Fibroblast of skin of scalp (primary cell): ENCODE results near the gene PLCB1.
A peak's percentile ranks its signal among the peaks of the same experiment; 100 is the strongest.

Experiments
- DNase-seq: peaks from one replicate; pipeline ENCODE4 v3.0.0-alpha.2; 2013

The PLCB1 gene

GRCh38 chr20:8854571-8854970 is 722.5 kb downstream of the PLCB1 start:
- peak; percentile 52 for DNase-seq

GRCh38 chr20:8855315-8855714 is 723.2 kb downstream of the PLCB1 start:
- DNase-seq = peak; percentile 61

- DNase-seq = no peak
Observed at GRCh38 chr20:8856668-8857067, 724.6 kb downstream of the PLCB1 start.

- peak; percentile 27 for DNase-seq
Observed at GRCh38 chr20:8858181-8858787, 726.2 kb downstream of the PLCB1 start.

GRCh38 chr20:8860011-8860495 is 728.0 kb downstream of the PLCB1 start:
- peak; percentile 92 for DNase-seq

- no peak for DNase-seq
Observed at GRCh38 chr20:8862092-8862491, 730.0 kb downstream of the PLCB1 start.

- no peak for DNase-seq
Observed at GRCh38 chr20:8865636-8866035, 733.6 kb downstream of the PLCB1 start.

GRCh38 chr20:8867038-8867740 is 735.1 kb downstream of the PLCB1 start:
- DNase-seq = no peak

- no peak for DNase-seq
Observed at GRCh38 chr20:8870652-8871051, 738.6 kb downstream of the PLCB1 start.

GRCh38 chr20:8874437-8874836 is 742.4 kb downstream of the PLCB1 start:
- DNase-seq = no peak

GRCh38 chr20:8875586-8875985 is 743.5 kb downstream of the PLCB1 start:
- peak; percentile 8 for DNase-seq

GRCh38 chr20:8876366-8876765 is 744.3 kb downstream of the PLCB1 start:
- no peak for DNase-seq

GRCh38 chr20:8877294-8877693 is 745.2 kb downstream of the PLCB1 start:
- no peak for DNase-seq

GRCh38 chr20:8879669-8880068 is 747.6 kb downstream of the PLCB1 start:
- no peak for DNase-seq

- DNase-seq = no peak
Observed at GRCh38 chr20:8880085-8880853, 748.2 kb downstream of the PLCB1 start.

- no peak for DNase-seq
Observed at GRCh38 chr20:8891039-8891438, 759.0 kb downstream of the PLCB1 start.

GRCh38 chr20:8895472-8895871 is 763.4 kb downstream of the PLCB1 start:
- no peak for DNase-seq

- no peak for DNase-seq
Observed at GRCh38 chr20:8898823-8899222, 766.8 kb downstream of the PLCB1 start.

GRCh38 chr20:8901237-8902025 is 769.4 kb downstream of the PLCB1 start:
- no peak for DNase-seq

GRCh38 chr20:8903655-8904605 is 771.9 kb downstream of the PLCB1 start:
- peak; percentile 5 for DNase-seq

- no peak for DNase-seq
Observed at GRCh38 chr20:8909596-8909995, 777.5 kb downstream of the PLCB1 start.

GRCh38 chr20:8912096-8912495 is 780.0 kb downstream of the PLCB1 start:
- no peak for DNase-seq
